Ishikawa (cell line): ENCODE data around the gene RGS16.
A peak's percentile ranks its signal among the peaks of the same experiment; 100 is the strongest.

Experiments used
- CEBPB ChIP-seq: IDR thresholded peaks from 2 replicates; pipeline ENCODE4 v1.6.1; 2012
- CREB1 ChIP-seq: IDR thresholded peaks from 2 replicates; pipeline ENCODE4 v1.6.1; 2012; ENCODE audit warnings: low read depth
- EGR1 ChIP-seq: IDR thresholded peaks from 2 replicates; pipeline ENCODE4 v1.6.1; 2012
- EP300 ChIP-seq: IDR thresholded peaks from 2 replicates; pipeline ENCODE4 v1.6.1; 2012; ENCODE audit warnings: borderline replicate concordance
- FOXM1 ChIP-seq: IDR thresholded peaks from 2 replicates; pipeline ENCODE4 v1.6.1; 2012; ENCODE audit warnings: low read depth, borderline replicate concordance
- NFIC ChIP-seq: IDR thresholded peaks from 2 replicates; pipeline ENCODE4 v1.6.1; 2012
- RAD21 ChIP-seq: IDR thresholded peaks from 2 replicates; pipeline ENCODE4 v1.6.1; 2012; ENCODE audit warnings: low read depth
- TAF1 ChIP-seq: IDR thresholded peaks from 2 replicates; pipeline ENCODE4 v1.6.1; 2012; ENCODE audit warnings: low read depth, mild to moderate bottlenecking
- TCF12 ChIP-seq: IDR thresholded peaks from 2 replicates; pipeline ENCODE4 v1.6.1; 2012; ENCODE audit warnings: low read depth
- TEAD4 ChIP-seq: IDR thresholded peaks from 2 replicates; pipeline ENCODE4 v1.6.1; 2012
- USF1 ChIP-seq: IDR thresholded peaks from 2 replicates; pipeline ENCODE4 v1.6.1; 2012
- YY1 ChIP-seq: IDR thresholded peaks from 2 replicates; pipeline ENCODE4 v1.6.1; 2012; ENCODE audit warnings: low read depth
- ZBTB7A ChIP-seq: IDR thresholded peaks from 2 replicates; pipeline ENCODE4 v1.6.1; 2012; ENCODE audit warnings: low read depth
- TF ChIP-seq, protein P1 (sequence below): IDR thresholded peaks from 2 replicates; pipeline ENCODE4 v1.6.1; 2012; ENCODE audit warnings: low read depth, mild to moderate bottlenecking
- TF ChIP-seq, protein P2 (sequence below): IDR thresholded peaks from 2 replicates; pipeline ENCODE4 v1.6.1; 2012

The RGS16 gene

DNA sequence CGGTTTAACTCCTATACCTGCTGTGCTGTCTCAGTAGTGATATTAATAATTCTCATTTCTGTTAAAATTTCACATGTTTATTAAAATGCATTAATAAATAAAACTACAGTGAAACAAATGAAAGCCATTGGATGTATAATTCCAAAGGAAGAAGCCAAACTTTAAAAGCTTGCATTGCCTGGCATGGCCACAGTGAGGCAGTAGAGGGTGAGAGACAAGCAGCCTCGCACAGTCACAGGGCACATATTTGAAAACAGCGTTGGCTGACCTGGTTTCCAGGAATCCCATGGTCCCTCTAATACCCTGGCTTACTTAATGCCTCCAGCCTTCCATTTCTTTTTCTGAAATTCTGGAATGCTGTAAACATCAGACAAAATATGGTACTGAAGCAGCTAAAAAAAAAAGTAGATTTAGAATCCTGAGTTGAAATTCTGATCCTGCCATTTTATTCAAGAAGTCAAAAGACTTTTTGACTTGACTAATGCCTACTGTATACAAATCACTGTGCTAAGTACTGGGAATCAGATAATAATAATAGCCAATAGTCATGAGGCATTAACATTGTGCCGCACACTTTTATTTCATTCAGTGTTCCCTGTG is 8.4 kb downstream of the RGS16 start:
- no peak for TF ChIP-seq EGR1
- peak; percentile 79 for TF ChIP-seq RAD21
- no peak for TF ChIP-seq CREB1
- TF ChIP-seq, protein P1, sequence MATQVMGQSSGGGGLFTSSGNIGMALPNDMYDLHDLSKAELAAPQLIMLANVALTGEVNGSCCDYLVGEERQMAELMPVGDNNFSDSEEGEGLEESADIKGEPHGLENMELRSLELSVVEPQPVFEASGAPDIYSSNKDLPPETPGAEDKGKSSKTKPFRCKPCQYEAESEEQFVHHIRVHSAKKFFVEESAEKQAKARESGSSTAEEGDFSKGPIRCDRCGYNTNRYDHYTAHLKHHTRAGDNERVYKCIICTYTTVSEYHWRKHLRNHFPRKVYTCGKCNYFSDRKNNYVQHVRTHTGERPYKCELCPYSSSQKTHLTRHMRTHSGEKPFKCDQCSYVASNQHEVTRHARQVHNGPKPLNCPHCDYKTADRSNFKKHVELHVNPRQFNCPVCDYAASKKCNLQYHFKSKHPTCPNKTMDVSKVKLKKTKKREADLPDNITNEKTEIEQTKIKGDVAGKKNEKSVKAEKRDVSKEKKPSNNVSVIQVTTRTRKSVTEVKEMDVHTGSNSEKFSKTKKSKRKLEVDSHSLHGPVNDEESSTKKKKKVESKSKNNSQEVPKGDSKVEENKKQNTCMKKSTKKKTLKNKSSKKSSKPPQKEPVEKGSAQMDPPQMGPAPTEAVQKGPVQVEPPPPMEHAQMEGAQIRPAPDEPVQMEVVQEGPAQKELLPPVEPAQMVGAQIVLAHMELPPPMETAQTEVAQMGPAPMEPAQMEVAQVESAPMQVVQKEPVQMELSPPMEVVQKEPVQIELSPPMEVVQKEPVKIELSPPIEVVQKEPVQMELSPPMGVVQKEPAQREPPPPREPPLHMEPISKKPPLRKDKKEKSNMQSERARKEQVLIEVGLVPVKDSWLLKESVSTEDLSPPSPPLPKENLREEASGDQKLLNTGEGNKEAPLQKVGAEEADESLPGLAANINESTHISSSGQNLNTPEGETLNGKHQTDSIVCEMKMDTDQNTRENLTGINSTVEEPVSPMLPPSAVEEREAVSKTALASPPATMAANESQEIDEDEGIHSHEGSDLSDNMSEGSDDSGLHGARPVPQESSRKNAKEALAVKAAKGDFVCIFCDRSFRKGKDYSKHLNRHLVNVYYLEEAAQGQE, result no peak

DNA sequence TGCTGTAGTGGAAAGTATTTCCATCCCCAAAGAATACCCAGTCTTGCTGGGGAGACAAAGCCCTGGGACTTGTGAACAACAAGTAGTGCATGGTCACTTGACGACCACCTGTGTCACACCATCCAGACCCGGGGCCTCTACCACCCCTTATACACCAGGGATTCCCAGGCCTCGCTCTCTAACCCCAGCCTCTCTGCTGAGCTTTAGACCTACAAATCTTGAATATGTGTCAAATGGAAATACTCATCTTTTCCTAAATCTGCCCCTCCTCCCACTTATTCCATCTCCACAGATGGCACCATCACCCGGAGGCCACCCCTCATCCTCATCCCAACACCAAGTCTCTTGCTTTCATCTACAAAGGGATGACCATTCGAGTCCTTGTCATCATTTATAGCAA is 14.3 kb downstream of the RGS16 start:
- TF ChIP-seq TEAD4, result no peak
- TF ChIP-seq, protein P2, sequence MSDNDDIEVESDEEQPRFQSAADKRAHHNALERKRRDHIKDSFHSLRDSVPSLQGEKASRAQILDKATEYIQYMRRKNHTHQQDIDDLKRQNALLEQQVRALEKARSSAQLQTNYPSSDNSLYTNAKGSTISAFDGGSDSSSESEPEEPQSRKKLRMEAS, result no peak
- no peak for TF ChIP-seq EGR1
- TF ChIP-seq TAF1, result no peak
- TF ChIP-seq CREB1, result no peak
- TF ChIP-seq RAD21, result no peak
- no peak for TF ChIP-seq EP300
- TF ChIP-seq FOXM1, result no peak
- no peak for TF ChIP-seq NFIC
- no peak for TF ChIP-seq CEBPB
- TF ChIP-seq, protein P1, result no peak
- TF ChIP-seq YY1, result no peak
- no peak for TF ChIP-seq ZBTB7A
- no peak for TF ChIP-seq TCF12
- TF ChIP-seq USF1, result no peak

DNA sequence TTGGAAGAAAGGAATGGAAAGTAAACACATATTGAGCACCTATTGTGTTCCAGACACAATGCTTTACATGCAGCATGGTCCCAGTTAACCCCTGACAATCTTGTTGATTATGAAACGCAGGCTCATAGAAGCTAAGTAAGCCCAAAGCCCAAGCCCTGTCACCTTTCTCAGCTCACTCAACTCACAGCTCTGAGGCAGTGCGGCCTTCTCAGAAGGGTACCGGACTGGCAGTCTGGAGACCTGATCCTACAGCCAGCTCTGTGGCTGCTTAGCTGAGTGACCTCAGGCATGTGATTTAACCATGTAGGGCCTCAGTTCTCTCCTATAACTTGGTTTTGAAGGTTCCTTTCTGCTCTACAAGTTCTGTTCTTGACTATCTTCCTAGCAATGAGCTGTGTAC is 14.7 kb downstream of the RGS16 start:
- no peak for TF ChIP-seq EP300
- TF ChIP-seq TAF1, result no peak
- TF ChIP-seq TEAD4, result no peak
- no peak for TF ChIP-seq NFIC
- TF ChIP-seq, protein P2, result no peak
- no peak for TF ChIP-seq USF1
- no peak for TF ChIP-seq FOXM1
- no peak for TF ChIP-seq RAD21
- TF ChIP-seq ZBTB7A, result no peak
- TF ChIP-seq YY1, result no peak
- TF ChIP-seq EGR1, result no peak
- TF ChIP-seq, protein P1, result no peak
- no peak for TF ChIP-seq CREB1
- TF ChIP-seq CEBPB, result no peak
- no peak for TF ChIP-seq TCF12

GRCh38 chr1:182588500-182589396 is 15.4 kb downstream of the RGS16 start, which contains the start of gene RNASEL:
RNASEL (minus strand) TSS chr1:182589256; CDS start chr1:182586806, 2,450 bp downstream.
- TF ChIP-seq YY1 (no peak), CEBPB (no peak), EGR1 (no peak), FOXM1 (no peak), ZBTB7A (no peak), RAD21 (no peak), USF1 (no peak), NFIC (no peak), EP300 (no peak), TAF1 (no peak), TCF12 (no peak), TEAD4 (no peak), CREB1 (no peak)
- TF ChIP-seq, protein P1, result no peak
- TF ChIP-seq, protein P2, result no peak
